ENCODE data around the gene SLC25A25. TPM values are rescaled to one million over a fixed set of nuclear protein-coding genes. Genes with fewer than 3 reads are reported as not detected.

The SLC25A25 gene
- total and polyA plus RNA-seq, 9 of the 15 experiments (the other 6 are each of a cell fraction or from before 2014, with no cell fraction given): 0.07 to 35.9 (median 23.2) TPM

DNA sequence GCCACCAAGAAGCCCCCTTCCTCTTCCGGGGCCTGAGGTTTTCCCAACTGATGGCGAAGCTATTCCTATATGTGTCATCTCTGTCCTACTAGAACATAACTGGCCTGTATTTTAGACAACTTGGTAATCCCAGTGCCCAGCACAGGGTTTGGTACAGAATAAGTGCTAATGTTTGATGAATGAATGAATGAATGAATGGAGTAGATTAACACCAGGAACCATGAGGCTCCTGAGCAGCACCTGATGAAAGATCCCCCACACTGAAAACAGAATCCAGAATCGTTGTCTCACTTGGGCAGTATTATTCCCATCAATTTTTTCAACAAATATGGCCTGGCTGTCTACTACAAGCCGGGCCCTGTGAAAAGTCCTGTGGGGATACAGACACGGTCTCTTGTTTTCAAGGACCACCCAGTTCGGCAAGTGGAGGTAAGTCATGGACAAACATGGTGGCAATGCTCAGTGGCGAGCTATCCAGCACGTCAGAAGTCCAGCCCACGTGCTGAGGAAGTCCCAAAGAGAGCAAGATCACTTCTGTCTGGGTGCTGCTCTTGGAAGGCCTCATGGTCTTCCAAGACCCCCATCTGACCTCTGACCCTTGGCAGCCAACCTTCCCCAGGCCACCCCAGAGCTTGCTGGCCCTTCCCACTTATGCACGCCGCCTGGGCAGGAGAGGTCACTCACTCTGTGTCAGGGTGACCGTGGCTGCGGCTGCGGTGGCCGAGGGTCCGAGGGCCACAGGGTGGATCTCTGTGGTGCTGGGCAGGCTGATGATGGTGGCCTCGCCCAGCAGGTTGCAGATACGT, 1.9 kb upstream of the SLC25A25 start (continued):
- TF ChIP-seq ZMIZ1 (IDR thresholded peaks at IDR 0.05; ENCODE audit: low read depth in 2 of 2, low read length in 2 of 2) (no peak), MTA3 (IDR thresholded peaks at IDR 0.05; ENCODE audit: borderline replicate concordance) (no peak; the same call in none of the 2 replicates), MLLT1 (IDR thresholded peaks at IDR 0.05) (no peak), KDM5B (IDR thresholded peaks at IDR 0.05; ENCODE audit: insufficient replicate concordance, low read depth, low read length) (peak; percentile 36), SPI1 (IDR thresholded peaks at IDR 0.05; ENCODE audit: borderline replicate concordance, low read depth, low read length) (0 out of 2 replicates have a peak, but pooled peaks have one; percentile 17), SRSF1 (IDR thresholded peaks at IDR 0.05; ENCODE audit: low read depth, low read length) (no peak), ZNF766 (CRISPR knock-in tag; conservative IDR thresholded peaks at IDR 0.05) (0 out of 2 replicates have a peak, but pooled peaks have one; percentile 52), ZNF445 (CRISPR knock-in tag; IDR thresholded peaks at IDR 0.05; ENCODE audit: low read depth) (0 out of 2 replicates have a peak, but pooled peaks have one; percentile 26)
- TF ChIP-seq, protein P1, sequence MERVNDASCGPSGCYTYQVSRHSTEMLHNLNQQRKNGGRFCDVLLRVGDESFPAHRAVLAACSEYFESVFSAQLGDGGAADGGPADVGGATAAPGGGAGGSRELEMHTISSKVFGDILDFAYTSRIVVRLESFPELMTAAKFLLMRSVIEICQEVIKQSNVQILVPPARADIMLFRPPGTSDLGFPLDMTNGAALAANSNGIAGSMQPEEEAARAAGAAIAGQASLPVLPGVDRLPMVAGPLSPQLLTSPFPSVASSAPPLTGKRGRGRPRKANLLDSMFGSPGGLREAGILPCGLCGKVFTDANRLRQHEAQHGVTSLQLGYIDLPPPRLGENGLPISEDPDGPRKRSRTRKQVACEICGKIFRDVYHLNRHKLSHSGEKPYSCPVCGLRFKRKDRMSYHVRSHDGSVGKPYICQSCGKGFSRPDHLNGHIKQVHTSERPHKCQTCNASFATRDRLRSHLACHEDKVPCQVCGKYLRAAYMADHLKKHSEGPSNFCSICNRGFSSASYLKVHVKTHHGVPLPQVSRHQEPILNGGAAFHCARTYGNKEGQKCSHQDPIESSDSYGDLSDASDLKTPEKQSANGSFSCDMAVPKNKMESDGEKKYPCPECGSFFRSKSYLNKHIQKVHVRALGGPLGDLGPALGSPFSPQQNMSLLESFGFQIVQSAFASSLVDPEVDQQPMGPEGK (CRISPR knock-in tag; IDR thresholded peaks at IDR 0.05; ENCODE audit: borderline replicate concordance): no peak
- TF ChIP-seq, protein P2, sequence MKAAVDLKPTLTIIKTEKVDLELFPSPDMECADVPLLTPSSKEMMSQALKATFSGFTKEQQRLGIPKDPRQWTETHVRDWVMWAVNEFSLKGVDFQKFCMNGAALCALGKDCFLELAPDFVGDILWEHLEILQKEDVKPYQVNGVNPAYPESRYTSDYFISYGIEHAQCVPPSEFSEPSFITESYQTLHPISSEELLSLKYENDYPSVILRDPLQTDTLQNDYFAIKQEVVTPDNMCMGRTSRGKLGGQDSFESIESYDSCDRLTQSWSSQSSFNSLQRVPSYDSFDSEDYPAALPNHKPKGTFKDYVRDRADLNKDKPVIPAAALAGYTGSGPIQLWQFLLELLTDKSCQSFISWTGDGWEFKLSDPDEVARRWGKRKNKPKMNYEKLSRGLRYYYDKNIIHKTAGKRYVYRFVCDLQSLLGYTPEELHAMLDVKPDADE (conservative IDR thresholded peaks at IDR 0.05; ENCODE audit: control insufficient read depth, low read depth, low read length): 0 out of 2 replicates have a peak, but pooled peaks have one; percentile 24
- TF ChIP-seq, protein P3, sequence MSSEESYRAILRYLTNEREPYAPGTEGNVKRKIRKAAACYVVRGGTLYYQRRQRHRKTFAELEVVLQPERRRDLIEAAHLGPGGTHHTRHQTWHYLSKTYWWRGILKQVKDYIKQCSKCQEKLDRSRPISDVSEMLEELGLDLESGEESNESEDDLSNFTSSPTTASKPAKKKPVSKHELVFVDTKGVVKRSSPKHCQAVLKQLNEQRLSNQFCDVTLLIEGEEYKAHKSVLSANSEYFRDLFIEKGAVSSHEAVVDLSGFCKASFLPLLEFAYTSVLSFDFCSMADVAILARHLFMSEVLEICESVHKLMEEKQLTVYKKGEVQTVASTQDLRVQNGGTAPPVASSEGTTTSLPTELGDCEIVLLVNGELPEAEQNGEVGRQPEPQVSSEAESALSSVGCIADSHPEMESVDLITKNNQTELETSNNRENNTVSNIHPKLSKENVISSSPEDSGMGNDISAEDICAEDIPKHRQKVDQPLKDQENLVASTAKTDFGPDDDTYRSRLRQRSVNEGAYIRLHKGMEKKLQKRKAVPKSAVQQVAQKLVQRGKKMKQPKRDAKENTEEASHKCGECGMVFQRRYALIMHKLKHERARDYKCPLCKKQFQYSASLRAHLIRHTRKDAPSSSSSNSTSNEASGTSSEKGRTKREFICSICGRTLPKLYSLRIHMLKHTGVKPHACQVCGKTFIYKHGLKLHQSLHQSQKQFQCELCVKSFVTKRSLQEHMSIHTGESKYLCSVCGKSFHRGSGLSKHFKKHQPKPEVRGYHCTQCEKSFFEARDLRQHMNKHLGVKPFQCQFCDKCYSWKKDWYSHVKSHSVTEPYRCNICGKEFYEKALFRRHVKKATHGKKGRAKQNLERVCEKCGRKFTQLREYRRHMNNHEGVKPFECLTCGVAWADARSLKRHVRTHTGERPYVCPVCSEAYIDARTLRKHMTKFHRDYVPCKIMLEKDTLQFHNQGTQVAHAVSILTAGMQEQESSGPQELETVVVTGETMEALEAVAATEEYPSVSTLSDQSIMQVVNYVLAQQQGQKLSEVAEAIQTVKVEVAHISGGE (CRISPR knock-in tag; IDR thresholded peaks at IDR 0.05): 0 out of 6 replicates have a peak, but pooled peaks of 1 of the 3 experiments have one; percentile 40
